HuH-7.5 (cell line): ENCODE data around the gene STRBP.
"Not testable (repeated sequence)": the region's sequence is repeated elsewhere in the genome, so short reads cannot be mapped to it uniquely, and the experiment has no call there.

Source experiments
- DNase-seq: peaks from one replicate; pipeline ENCODE4 v3.0.0; 2011; ENCODE audit warnings: low spot score

Gene STRBP

DNA sequence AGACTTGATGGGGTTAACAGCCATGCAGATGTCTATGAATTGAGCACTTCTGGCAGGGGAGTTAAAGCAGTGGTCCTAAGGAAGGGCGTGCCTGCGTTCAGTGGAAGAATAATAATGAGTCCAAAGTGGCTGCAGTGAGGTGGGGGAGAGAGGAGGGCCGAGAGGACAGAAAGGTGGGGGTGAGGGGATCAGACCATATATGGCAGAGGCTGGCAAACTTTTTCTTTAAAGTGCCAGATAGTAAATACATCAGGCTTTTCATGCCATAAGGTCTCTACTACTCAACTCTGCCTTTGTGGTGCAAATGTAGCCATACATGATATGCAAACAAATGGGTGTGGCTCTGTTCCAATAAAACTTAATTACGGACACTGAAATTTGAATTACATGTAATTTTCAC, 77.1 kb downstream of the STRBP start:
- no peak for DNase-seq

DNA sequence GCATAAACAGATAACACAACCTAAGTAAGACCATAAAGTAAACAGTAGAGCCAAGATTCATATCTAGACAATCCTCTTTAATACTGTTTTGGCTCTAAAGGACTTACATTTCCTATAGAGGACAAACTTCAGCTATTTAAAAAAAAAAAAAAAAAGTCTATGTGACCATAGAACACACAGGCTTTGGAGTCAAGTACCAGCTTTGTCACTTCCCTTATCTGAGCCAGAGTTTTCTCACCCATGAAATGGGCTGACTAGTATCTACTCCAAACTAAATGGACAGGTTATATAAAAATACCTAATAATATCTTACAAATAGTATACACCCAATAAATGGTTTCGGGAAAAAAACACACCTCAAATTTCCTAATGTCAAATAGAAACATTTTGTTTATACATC, 81.3 kb downstream of the STRBP start:
- no peak for DNase-seq

DNA sequence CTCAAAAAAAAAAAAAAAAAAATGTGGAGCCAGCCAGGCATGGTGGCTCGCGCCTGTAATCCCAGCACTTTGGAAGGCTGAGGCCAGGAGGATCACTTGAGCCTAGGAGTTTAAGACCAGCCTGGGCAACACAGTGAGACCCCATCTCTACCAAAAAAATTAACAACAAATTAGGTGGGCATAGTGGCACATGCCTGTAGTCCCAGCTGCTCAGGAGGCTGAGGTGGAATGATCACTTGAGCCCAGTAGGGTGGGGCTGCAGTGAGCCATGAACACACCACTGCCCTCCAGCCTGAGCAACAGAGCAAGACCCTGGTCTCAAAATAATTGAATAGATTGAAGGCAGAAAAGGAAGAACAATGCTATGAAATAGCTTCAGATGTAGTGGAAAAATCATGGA, 82.4 kb downstream of the STRBP start:
- DNase-seq = not testable (repeated sequence)

- no peak for DNase-seq
Observed at GRCh38 chr9:123176949-123177348, 91.4 kb downstream of the STRBP start.

DNA sequence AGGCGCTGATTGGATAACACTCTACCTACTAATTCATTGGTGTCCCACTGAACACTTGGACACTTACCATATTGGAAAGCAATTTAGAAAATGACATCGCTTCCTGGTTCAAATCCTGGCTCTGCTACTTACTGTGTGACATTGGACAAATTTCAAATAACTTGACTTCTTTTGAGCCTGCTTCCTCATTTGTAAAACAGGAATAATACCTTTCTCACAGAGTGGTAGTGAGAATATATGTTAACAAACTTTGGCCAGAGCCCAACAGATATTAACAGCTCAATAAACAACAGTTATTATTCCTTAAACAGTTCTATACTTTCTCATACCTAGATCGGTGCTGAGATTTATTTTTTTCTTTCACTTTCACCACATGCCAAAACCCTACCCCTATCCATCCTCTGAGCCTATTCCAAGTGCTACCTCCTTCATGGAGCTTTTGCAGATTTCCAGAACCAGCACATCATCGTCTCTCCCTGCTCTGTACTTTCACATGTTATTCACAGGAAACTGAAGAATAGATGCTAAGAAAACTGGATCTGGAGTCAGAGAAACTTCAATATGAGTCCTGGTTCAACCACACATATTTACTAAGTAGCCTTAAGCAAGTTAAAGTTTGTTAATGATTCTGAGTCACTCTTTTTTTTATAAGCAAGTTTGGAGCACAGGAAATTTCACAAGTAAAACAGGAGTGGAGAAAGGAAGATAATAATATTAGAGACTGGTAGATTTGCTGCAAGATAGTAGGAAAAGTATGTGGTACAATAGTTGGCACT, 92.3 kb downstream of the STRBP start:
- no peak for DNase-seq

- no peak for DNase-seq
Observed at GRCh38 chr9:123174887-123175518, 93.4 kb downstream of the STRBP start.

- no peak for DNase-seq
Observed at GRCh38 chr9:123174079-123174478, 94.3 kb downstream of the STRBP start.

GRCh38 chr9:123169926-123170325, 98.5 kb downstream of the STRBP start:
- no peak for DNase-seq

DNA sequence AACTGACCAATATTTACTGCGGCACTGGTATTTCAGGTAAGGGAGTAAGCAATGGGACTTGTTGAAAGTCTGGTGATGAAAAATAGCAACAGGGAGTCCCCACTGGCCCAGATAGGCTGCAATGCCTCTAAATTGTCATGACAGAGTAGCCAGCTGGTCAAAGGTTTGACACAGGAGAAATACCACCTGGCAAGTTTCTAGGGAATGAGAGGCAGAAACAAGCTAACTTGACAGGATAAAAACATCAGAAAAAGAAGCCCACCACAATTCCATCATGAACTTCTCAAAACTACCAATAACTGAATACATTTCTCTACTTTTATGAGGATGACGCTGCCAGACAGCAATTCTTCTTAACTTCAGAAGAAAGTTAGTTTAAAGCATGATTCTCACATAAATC, 99.8 kb downstream of the STRBP start:
- no peak for DNase-seq

GRCh38 chr9:123167474-123167873, 100.9 kb downstream of the STRBP start:
- DNase-seq = no peak

DNA sequence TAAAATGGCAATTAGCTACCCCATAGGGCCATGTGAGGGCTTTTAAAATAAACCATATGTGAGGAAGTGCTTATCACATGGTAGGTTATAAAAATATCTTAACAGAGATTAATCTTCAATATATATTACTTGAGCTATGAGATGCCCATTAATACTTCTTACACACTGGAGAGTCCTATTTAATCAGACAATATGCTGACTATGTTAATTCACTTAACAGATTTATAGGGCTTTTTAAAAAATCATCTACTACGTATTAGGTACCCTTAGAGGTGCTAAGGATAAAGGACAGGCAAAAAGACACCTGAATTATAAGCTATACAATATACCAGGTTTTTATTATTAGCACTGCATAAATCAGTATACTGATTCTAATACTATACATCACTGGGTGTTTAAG, 102.6 kb downstream of the STRBP start:
- DNase-seq = no peak

DNA sequence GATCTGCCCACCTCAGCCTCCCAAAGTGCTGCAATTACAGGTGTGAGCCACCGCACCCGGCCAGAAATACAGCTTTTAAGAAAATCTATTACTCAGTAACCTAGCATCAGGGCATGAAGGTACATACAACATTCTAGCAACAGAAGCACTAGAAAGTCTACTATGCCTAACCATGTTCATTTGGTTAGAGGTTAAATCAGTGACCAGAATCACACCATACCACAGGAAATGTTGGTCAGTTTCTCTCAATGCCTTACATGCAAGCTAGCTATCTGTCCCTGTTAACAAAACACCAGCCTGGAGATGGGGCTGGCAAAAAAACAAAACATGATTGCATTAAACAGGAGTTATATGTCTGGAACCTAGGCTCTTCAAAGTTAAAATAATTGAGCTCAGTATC, 104.1 kb downstream of the STRBP start:
- DNase-seq = no peak

- no peak for DNase-seq
Observed at GRCh38 chr9:123162791-123163345, 105.5 kb downstream of the STRBP start.

GRCh38 chr9:123162360-123162759, 106.0 kb downstream of the STRBP start:
- no peak for DNase-seq

- no peak for DNase-seq
Observed at GRCh38 chr9:123157221-123157620, 111.2 kb downstream of the STRBP start.

DNA sequence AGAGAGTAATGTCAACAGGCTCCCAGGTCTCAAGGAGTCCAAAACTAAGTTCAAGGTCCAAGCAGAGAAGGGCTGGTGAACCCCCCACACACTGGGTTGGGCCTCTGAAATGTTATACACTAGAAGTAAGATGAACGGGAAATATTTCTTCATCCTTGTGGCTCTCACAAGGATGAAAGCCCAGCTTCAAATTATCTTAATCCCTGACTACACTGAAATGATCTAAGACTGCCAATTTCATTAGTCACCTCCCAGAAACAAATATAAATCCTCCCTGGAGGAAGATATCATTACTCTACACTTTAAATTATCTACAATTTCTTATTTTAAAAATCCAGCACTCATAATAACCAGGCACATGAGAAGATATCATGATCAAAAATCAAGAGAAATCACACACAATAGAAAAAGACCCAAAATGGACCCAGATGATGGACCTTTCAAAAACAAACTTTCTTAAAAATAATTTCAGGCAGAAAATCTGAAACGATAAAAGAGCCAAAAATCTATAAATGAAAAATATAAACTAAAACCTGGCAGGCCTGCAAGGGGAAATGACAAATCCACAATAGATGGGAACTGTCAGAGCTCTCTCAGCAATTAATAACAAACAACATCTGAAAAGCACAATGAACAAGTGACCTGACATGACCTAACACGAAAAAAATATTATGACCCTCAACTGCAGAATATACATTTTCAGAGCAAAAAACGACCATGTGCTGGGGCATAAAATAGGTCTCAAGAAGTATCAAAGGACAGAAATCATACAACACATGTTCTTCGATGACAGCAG, 117.5 kb downstream of the STRBP start:
- DNase-seq = no peak

GRCh38 chr9:123149067-123149466, 119.3 kb downstream of the STRBP start:
- DNase-seq = no peak

DNA sequence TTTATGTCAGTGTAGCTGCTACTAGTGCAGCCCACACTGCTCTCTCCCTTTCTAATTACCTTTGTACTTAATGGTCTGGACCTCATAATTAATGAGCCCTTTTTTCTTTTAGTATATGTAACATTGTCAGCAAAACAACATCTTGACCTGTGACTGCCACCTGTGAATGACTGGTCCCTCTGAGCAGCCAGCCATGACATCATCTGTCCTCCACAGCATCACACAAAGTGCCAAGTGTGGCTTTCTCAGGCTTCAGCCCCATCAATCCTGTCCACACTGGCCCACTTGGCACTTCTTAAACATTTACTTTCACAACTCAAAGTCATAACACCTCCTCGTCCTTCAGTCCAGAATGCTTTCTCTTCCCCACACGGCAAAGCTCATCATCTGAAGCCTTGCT, 130.2 kb downstream of the STRBP start:
- no peak for DNase-seq

DNA sequence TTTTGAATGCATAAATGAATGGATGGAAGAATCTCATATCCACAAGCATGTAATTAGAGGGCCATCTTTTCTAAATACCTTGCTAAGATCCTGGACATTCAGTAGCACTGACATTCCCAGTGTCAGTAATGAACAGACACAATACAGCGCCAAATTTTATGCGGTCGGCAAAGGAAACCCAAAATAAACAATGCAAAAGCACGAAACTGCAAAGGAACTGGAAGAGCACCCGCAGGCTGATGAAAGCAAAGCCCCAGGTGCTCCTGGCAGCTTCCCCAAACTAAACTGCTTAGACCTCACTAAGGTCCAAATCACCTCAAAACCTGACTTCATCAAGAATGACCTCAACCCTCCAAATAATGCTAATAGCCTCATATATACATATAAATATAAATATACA, 133.0 kb downstream of the STRBP start:
- no peak for DNase-seq

GRCh38 chr9:123132696-123133095, 135.7 kb downstream of the STRBP start:
- no peak for DNase-seq

GRCh38 chr9:123131993-123132392, 136.4 kb downstream of the STRBP start:
- DNase-seq = no peak

DNA sequence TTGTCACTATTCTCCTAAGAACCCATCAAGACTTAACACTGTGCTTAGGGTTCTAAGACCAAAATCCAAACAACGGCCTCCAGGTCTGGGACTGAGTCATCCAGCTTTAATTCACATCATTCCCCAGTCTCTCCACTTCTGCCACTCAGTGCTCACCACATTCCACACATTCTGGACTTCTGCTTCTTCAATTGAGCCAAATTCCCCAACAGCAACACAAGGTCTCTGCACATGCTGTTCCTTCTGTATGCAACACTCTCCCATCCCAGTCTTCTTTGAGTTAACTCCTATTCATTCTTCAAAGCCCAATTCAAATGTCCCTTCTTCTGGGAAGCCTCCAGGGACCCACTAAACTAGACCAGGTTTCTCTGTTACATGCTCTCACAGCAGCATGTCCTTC, 137.1 kb downstream of the STRBP start:
- DNase-seq = no peak

DNA sequence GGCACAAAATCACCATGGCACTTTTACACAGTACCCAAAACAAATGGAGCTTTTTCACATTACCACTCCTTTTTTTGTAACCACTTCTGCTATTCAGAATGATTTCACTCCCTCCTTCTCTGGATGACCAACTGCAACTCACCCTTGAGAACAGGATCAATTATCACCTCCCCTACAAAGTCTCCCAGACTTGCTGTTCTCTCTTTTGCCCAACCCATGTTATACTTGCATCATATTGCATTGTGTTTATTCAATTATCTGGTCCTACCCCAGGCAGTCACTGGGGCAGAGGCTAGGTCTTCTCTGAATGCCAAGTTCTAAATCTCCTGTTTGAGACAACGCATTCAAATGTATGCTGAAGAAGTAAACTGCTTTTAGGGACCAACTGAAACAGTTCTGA, 139.0 kb downstream of the STRBP start:
- DNase-seq = no peak
